Smooth muscle cell (in vitro differentiated cells): ENCODE data around the gene MED28. TPM values are rescaled to one million over a fixed set of nuclear protein-coding genes. Genes with fewer than 3 reads are reported as not detected.

ENCODE experiments used
- DNase-seq: peaks from one replicate; lab custom pipeline; 2025; ENCODE audit not compliant: unreplicated experiment; lab: John Stamatoyannopoulos, UW
- H2AFZ ChIP-seq: fragments of 200-600 bp; sonication (generic); 2 replicates; pipeline ENCODE4 v1.6.0; 2016; ENCODE audit warnings: antibody characterized with exemption, low read depth, mild to moderate bottlenecking
- H3F3A ChIP-seq: fragments of 200-600 bp; sonication (generic); 2 replicates; pipeline ENCODE4 v1.6.0; 2017; ENCODE audit warnings: antibody characterized with exemption, low read depth
- H3K27ac ChIP-seq: fragments of 200-600 bp; sonication (generic); 2 replicates; pipeline ENCODE4 v1.5.1; 2016; ENCODE audit warnings: low read depth, mild to moderate bottlenecking
- H3K27me3 ChIP-seq: fragments of 200-600 bp; sonication (generic); 2 replicates; pipeline ENCODE4 v1.6.1; 2016; ENCODE audit warnings: low read depth, mild to moderate bottlenecking
- H3K36me3 ChIP-seq: fragments of 200-600 bp; sonication (generic); 2 replicates; pipeline ENCODE4 v1.5.1; 2016; ENCODE audit warnings: low read depth
- H3K4me1 ChIP-seq: fragments of 200-600 bp; sonication (generic); 2 replicates; pipeline ENCODE4 v1.5.1; 2016; ENCODE audit warnings: low read depth
- H3K4me2 ChIP-seq: fragments of 200-600 bp; sonication (generic); 2 replicates; pipeline ENCODE4 v1.6.0; 2016; ENCODE audit warnings: mild to moderate bottlenecking
- H3K4me3 ChIP-seq: fragments of 200-600 bp; sonication (generic); 2 replicates; pipeline ENCODE4 v1.5.1; 2016; ENCODE audit warnings: mild to moderate bottlenecking
- H3K79me2 ChIP-seq: fragments of 200-600 bp; sonication (generic); 2 replicates; pipeline ENCODE4 v1.6.0; 2016; ENCODE audit warnings: low read depth, mild to moderate bottlenecking
- H3K9ac ChIP-seq: fragments of 200-600 bp; sonication (generic); 2 replicates; pipeline ENCODE4 v1.6.0; 2016; ENCODE audit warnings: low read depth
- H3K9me3 ChIP-seq: fragments of 200-600 bp; sonication (generic); replicated peaks from 2 replicates; pipeline ENCODE4 v1.5.1; 2016; ENCODE audit warnings: low read depth
- H4K20me1 ChIP-seq: fragments of 200-600 bp; sonication (generic); 2 replicates; pipeline ENCODE4 v1.6.0; 2016; ENCODE audit warnings: low read depth
- CTCF ChIP-seq: fragments of 200-600 bp; sonication (generic); IDR thresholded peaks from 2 replicates; pipeline ENCODE4 v1.5.1; 2017; ENCODE audit warnings: borderline replicate concordance, mild to moderate bottlenecking, antibody characterized with exemption; ENCODE audit not compliant: insufficient read depth, poor library complexity, severe bottlenecking
- WGBS: methylation state at CpG from one replicate; pipeline ENCODE4 v1.1.7; 2016; ENCODE audit warnings: low lambda C conversion rate; 5-methylcytosine and 5-hydroxymethylcytosine counted together
- polyA plus RNA-seq: library from polyadenylated mRNA; unstranded; fragments of >200 nt; fragmentation: Nextera tagmentation; extraction: Ambion mirVana; gene quantifications from 2 replicates; pipeline ENCODE4 v1.2.1, GENCODE V29; 2016
- total RNA-seq: library from RNA; depleted of rRNA; stranded (reverse); fragments of >200 nt; gene quantifications from 2 replicates; pipeline ENCODE4 v1.2.3, GENCODE V29; 2014

Gene MED28
- total and polyA plus RNA-seq, 2 experiments from 2014 or later, result 10.9 to 39.5 TPM

GRCh38 chr4:17595471-17596005 is 18.9 kb upstream of the MED28 start:
- 95% methylated on average over 6 of the region's 6 CpGs for whole genome bisulfite sequencing
- no peak for TF ChIP-seq CTCF

GRCh38 chr4:17597517-17597916 is 16.9 kb upstream of the MED28 start:
- Histone ChIP-seq H3K9me3 (no peaks in the 10 kb centered on the region), H4K20me1 (no peaks in the 10 kb centered on the region), H3K27ac (no peak overlapping the region), H2AFZ (no peak overlapping the region), H3K27me3 (no peaks in the 10 kb centered on the region), H3K9ac (no peak overlapping the region), H3K4me3 (no peak overlapping the region), H3F3A (no peaks in the 10 kb centered on the region), H3K4me1 (no peaks in the 10 kb centered on the region), H3K4me2 (no peak overlapping the region), H3K36me3 (no peaks in the 10 kb centered on the region), H3K79me2 (no peaks in the 10 kb centered on the region)
- WGBS, result 82% methylated on average over 7 of the region's 7 CpGs
- TF ChIP-seq CTCF, result peak; percentile 26
- no peak for DNase-seq

More at GRCh38 chr4:17595471-17596005, 18.9 kb upstream of the MED28 start:
- no peak overlapping the region for H3K4me3 ChIP-seq
- H3K27me3 ChIP-seq, result no peaks in the 10 kb centered on the region
- H3K79me2 ChIP-seq, result no peaks in the 10 kb centered on the region
- no peak overlapping the region for H3K9ac ChIP-seq
- H4K20me1 ChIP-seq, result no peaks in the 10 kb centered on the region
- H3K4me1 ChIP-seq, result no peaks in the 10 kb centered on the region
- no peak overlapping the region for H3K27ac ChIP-seq
- no peaks in the 10 kb centered on the region for H3F3A ChIP-seq
- H3K9me3 ChIP-seq, result no peaks in the 10 kb centered on the region
- H3K36me3 ChIP-seq, result no peaks in the 10 kb centered on the region
- no peak overlapping the region for H2AFZ ChIP-seq
- DNase-seq, result no peak
- H3K4me2 ChIP-seq, result no peak overlapping the region

- Histone ChIP-seq H3F3A (no peaks in the 10 kb centered on the region), H3K27ac (no peak overlapping the region), H3K9ac (no peak overlapping the region), H2AFZ (no peak overlapping the region), H3K4me3 (no peak overlapping the region), H3K27me3 (no peaks in the 10 kb centered on the region), H3K36me3 (no peaks in the 10 kb centered on the region), H3K4me2 (no peak overlapping the region), H3K4me1 (no peaks in the 10 kb centered on the region), H3K79me2 (no peaks in the 10 kb centered on the region), H3K9me3 (no peaks in the 10 kb centered on the region), H4K20me1 (no peaks in the 10 kb centered on the region)
- TF ChIP-seq CTCF, result no peak
- DNase-seq, result no peak
- WGBS, result 100% methylated on average over 1 of the region's 1 CpG
Measured at GRCh38 chr4:17599826-17600225, 14.6 kb upstream of the MED28 start.

- H3F3A ChIP-seq, result no peaks in the 10 kb centered on the region
- H3K4me3 ChIP-seq, result no peak overlapping the region
- DNase-seq, result no peak
- H3K9ac ChIP-seq, result no peak overlapping the region
- no peak overlapping the region for H3K27ac ChIP-seq
- WGBS, result 69% methylated on average over 3 of the region's 3 CpGs
- H3K4me1 ChIP-seq, result no peaks in the 10 kb centered on the region
- no peaks in the 10 kb centered on the region for H3K27me3 ChIP-seq
- H3K9me3 ChIP-seq, result no peaks in the 10 kb centered on the region
- H3K36me3 ChIP-seq, result peaks cover 14% of the 10 kb centered on the region
- H3K4me2 ChIP-seq, result no peak overlapping the region
- no peak overlapping the region for H2AFZ ChIP-seq
- TF ChIP-seq CTCF, result no peak
- no peaks in the 10 kb centered on the region for H3K79me2 ChIP-seq
- no peaks in the 10 kb centered on the region for H4K20me1 ChIP-seq
Measured at GRCh38 chr4:17605236-17605635, 9.2 kb upstream of the MED28 start.
